ENCODE measurements around the gene SCEL. TPM values are rescaled to one million over a fixed set of nuclear protein-coding genes. Genes with fewer than 3 reads are reported as not detected.
"Not testable (repeated sequence)": the region's sequence is repeated elsewhere in the genome, so short reads cannot be mapped to it uniquely, and the experiment has no call there.

The SCEL gene
- polyA plus RNA-seq, 3 donors: not detected

GRCh38 chr13:77518266-77518665 is 17.2 kb upstream of the SCEL start:
- no peak for DNase-seq (ENCODE audit: extremely low read depth in 1 of 11, low read depth in 9 of 11, low spot score in 4 of 11)

GRCh38 chr13:77519396-77519795 is 16.1 kb upstream of the SCEL start:
- not testable (repeated sequence) for DNase-seq (ENCODE audit: extremely low read depth in 1 of 11, low read depth in 9 of 11, low spot score in 4 of 11)

GRCh38 chr13:77519808-77520207 is 15.7 kb upstream of the SCEL start:
- no peak for DNase-seq (ENCODE audit: extremely low read depth in 1 of 11, low read depth in 9 of 11, low spot score in 4 of 11)

GRCh38 chr13:77521194-77521593 is 14.3 kb upstream of the SCEL start:
- no peak for DNase-seq (ENCODE audit: extremely low read depth in 1 of 11, low read depth in 9 of 11, low spot score in 4 of 11)

- no peak for DNase-seq (ENCODE audit: extremely low read depth in 1 of 11, low read depth in 9 of 11, low spot score in 4 of 11)
Observed at GRCh38 chr13:77521595-77522367, 13.7 kb upstream of the SCEL start.

GRCh38 chr13:77522444-77522843 is 13.1 kb upstream of the SCEL start:
- no peak for DNase-seq (ENCODE audit: extremely low read depth in 1 of 11, low read depth in 9 of 11, low spot score in 4 of 11)

GRCh38 chr13:77523386-77523785 is 12.1 kb upstream of the SCEL start:
- DNase-seq (ENCODE audit: extremely low read depth in 1 of 11, low read depth in 9 of 11, low spot score in 4 of 11): no peak

- no peak for DNase-seq (ENCODE audit: extremely low read depth in 1 of 11, low read depth in 9 of 11, low spot score in 4 of 11)
Observed at GRCh38 chr13:77523834-77524728, 11.4 kb upstream of the SCEL start.

GRCh38 chr13:77528414-77528813 is 7.1 kb upstream of the SCEL start:
- DNase-seq (ENCODE audit: extremely low read depth in 1 of 11, low read depth in 9 of 11, low spot score in 4 of 11): no peak

- DNase-seq (ENCODE audit: extremely low read depth in 1 of 11, low read depth in 9 of 11, low spot score in 4 of 11): no peak
Observed at GRCh38 chr13:77528834-77529500, 6.5 kb upstream of the SCEL start.

GRCh38 chr13:77529501-77529840 is 6.0 kb upstream of the SCEL start:
- DNase-seq (ENCODE audit: extremely low read depth in 1 of 11, low read depth in 9 of 11, low spot score in 4 of 11): no peak

- no peak for DNase-seq (ENCODE audit: extremely low read depth in 1 of 11, low read depth in 9 of 11, low spot score in 4 of 11)
Observed at GRCh38 chr13:77530875-77531274, 4.6 kb upstream of the SCEL start.

GRCh38 chr13:77532983-77533382 is 2.5 kb upstream of the SCEL start:
- DNase-seq (ENCODE audit: extremely low read depth in 1 of 11, low read depth in 9 of 11, low spot score in 4 of 11): no peak

- no peak for DNase-seq (ENCODE audit: extremely low read depth in 1 of 11, low read depth in 9 of 11, low spot score in 4 of 11)
Observed at GRCh38 chr13:77533875-77534788, 1.4 kb upstream of the SCEL start.

- no peak for DNase-seq (ENCODE audit: extremely low read depth in 1 of 11, low read depth in 9 of 11, low spot score in 4 of 11)
Observed at GRCh38 chr13:77536358-77536757, 852 bp downstream of the SCEL start.

GRCh38 chr13:77537289-77537919 is 1.9 kb downstream of the SCEL start:
- no peak for DNase-seq (ENCODE audit: extremely low read depth in 1 of 11, low read depth in 9 of 11, low spot score in 4 of 11)

- DNase-seq (ENCODE audit: extremely low read depth in 1 of 11, low read depth in 9 of 11, low spot score in 4 of 11): no peak
Observed at GRCh38 chr13:77543711-77544110, 8.2 kb downstream of the SCEL start.

GRCh38 chr13:77544355-77544754 is 8.8 kb downstream of the SCEL start:
- peak in 2 of 11 donors; percentile 22 to 32 for DNase-seq (ENCODE audit: extremely low read depth in 1 of 11, low read depth in 9 of 11, low spot score in 4 of 11)

Measured in renal cortex interstitium (tissue), 11 donors.